Epithelial cell of proximal tubule (primary cell): Measurements from ENCODE around the gene GSK3B. TPM values are rescaled to one million over a fixed set of nuclear protein-coding genes. Genes with fewer than 3 reads are reported as not detected.

Experiments used
- DNase-seq: peaks from one replicate; pipeline ENCODE4 v3.0.0-alpha.2; 2011; ENCODE audit warnings: low read depth
- H3K4me3 ChIP-seq: 2 replicates; pipeline ENCODE4 v1.5.1; 2011; ENCODE audit warnings: low read depth, mild to moderate bottlenecking, low read length
- total RNA-seq: library from RNA; depleted of rRNA; stranded (reverse); fragments of >200 nt; gene quantifications from 2 replicates; pipeline ENCODE4 v1.2.3, GENCODE V29; 2015
- TF ChIP-seq, protein P1 (sequence below): conservative IDR thresholded peaks from 2 replicates; pipeline ENCODE4 v1.5.1; 2012; ENCODE audit warnings: low read depth, mild to moderate bottlenecking, low read length

The GSK3B gene
- total RNA-seq, 1 donor from 2014 or later, result 31.7 TPM

GRCh38 chr3:120130656-120131055, 36.4 kb upstream of the GSK3B start:
- no peak overlapping the region for H3K4me3 ChIP-seq
- TF ChIP-seq, protein P1, sequence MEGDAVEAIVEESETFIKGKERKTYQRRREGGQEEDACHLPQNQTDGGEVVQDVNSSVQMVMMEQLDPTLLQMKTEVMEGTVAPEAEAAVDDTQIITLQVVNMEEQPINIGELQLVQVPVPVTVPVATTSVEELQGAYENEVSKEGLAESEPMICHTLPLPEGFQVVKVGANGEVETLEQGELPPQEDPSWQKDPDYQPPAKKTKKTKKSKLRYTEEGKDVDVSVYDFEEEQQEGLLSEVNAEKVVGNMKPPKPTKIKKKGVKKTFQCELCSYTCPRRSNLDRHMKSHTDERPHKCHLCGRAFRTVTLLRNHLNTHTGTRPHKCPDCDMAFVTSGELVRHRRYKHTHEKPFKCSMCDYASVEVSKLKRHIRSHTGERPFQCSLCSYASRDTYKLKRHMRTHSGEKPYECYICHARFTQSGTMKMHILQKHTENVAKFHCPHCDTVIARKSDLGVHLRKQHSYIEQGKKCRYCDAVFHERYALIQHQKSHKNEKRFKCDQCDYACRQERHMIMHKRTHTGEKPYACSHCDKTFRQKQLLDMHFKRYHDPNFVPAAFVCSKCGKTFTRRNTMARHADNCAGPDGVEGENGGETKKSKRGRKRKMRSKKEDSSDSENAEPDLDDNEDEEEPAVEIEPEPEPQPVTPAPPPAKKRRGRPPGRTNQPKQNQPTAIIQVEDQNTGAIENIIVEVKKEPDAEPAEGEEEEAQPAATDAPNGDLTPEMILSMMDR, result no peak

GRCh38 chr3:120129718-120130513, 35.7 kb upstream of the GSK3B start:
- DNase-seq, result no peak
- TF ChIP-seq, protein P1, result no peak

More at GRCh38 chr3:120130656-120131055, 36.4 kb upstream of the GSK3B start:
- no peak for DNase-seq

GRCh38 chr3:120129051-120129450, 34.8 kb upstream of the GSK3B start:
- DNase-seq, result no peak
- H3K4me3 ChIP-seq, result no peak overlapping the region
- TF ChIP-seq, protein P1, result no peak

More at GRCh38 chr3:120129718-120130513, 35.7 kb upstream of the GSK3B start:
- H3K4me3 ChIP-seq, result no peak overlapping the region

GRCh38 chr3:120125992-120126391, 31.7 kb upstream of the GSK3B start:
- TF ChIP-seq, protein P1, result no peak
- no peak overlapping the region for H3K4me3 ChIP-seq
- DNase-seq, result no peak

DNA sequence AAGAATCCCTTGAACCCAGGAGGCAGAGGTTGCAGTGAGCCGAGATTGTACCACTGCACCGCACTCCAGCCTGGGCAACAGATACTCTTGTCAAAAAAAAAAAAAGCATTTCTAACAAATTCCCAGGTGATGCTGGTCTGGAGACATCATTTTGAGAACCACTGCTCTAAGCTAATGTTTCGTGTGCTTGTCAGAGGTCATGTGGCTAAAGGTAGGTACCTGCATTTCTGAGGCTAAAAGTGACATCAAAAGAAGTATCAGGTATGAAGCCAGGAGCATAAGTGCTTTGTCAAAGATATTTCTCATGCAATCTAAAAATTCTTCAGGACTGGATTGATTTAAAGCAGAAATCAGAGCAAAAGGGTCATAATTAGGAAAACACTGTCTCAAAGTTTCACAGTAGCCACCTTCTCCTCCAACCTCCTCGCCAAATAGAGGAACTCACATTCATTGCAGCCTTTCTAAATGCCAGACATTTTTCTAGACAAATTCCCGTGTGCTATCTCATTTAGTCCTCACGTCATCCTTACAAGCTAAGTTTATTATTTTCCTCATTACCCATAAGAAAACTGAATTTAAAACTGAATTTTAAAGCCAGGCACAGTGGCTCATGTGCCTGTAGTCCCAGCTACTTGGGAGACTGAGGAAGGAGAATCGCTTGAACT, 25.7 kb upstream of the GSK3B start:
- H3K4me3 ChIP-seq, result no peak overlapping the region
- TF ChIP-seq, protein P1, result no peak
- no peak for DNase-seq

DNA sequence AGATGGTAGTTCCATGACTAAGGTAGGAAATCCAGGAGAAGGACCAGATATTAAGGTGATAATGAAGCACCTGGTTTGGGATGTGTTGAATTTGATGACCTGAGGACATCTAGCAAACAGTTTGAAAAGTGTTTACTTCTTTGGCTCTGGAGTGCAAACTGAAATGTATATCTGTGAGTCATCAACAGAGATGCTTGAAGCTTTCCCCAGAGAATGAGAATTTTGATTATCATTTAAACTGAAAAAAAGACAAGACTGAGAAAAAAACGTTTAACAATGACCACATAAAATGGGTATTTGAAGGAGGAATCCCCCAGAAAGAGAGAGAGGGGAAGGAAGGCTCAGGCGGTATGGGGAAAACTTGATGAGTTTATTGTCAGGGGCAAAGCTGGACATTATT, 20.7 kb upstream of the GSK3B start:
- no peak overlapping the region for H3K4me3 ChIP-seq
- no peak for DNase-seq
- TF ChIP-seq, protein P1, result no peak
